ENCODE measurements around the gene PLCXD3. TPM values are rescaled to one million over a fixed set of nuclear protein-coding genes. Genes with fewer than 3 reads are reported as not detected.
"Not testable (repeated sequence)": the region's sequence is repeated elsewhere in the genome, so short reads cannot be mapped to it uniquely, and the experiment has no call there.

The PLCXD3 gene
- total RNA-seq, 1 donor from 2014 or later: 0.64 TPM

GRCh38 chr5:41356786-41357185 lies 153.6 kb downstream of the PLCXD3 start:
- DNase-seq (ENCODE audit: low read depth in 2 of 2): no peak

- no peak for DNase-seq (ENCODE audit: low read depth in 2 of 2)
Measured at GRCh38 chr5:41349846-41350245, 160.6 kb downstream of the PLCXD3 start.

- no peak for DNase-seq (ENCODE audit: low read depth in 2 of 2)
Measured at GRCh38 chr5:41347569-41347968, 162.8 kb downstream of the PLCXD3 start.

GRCh38 chr5:41346609-41347008 lies 163.8 kb downstream of the PLCXD3 start:
- no peak for DNase-seq (ENCODE audit: low read depth in 2 of 2)

GRCh38 chr5:41345295-41345694 lies 165.1 kb downstream of the PLCXD3 start:
- DNase-seq (ENCODE audit: low read depth in 2 of 2): no peak

GRCh38 chr5:41339339-41339738 lies 171.1 kb downstream of the PLCXD3 start:
- DNase-seq (ENCODE audit: low read depth in 2 of 2): no peak

- no peak for DNase-seq (ENCODE audit: low read depth in 2 of 2)
Measured at GRCh38 chr5:41338136-41338675, 172.2 kb downstream of the PLCXD3 start.

GRCh38 chr5:41337724-41338123 lies 172.7 kb downstream of the PLCXD3 start:
- DNase-seq (ENCODE audit: low read depth in 2 of 2): no peak

- DNase-seq (ENCODE audit: low read depth in 2 of 2): no peak
Measured at GRCh38 chr5:41337216-41337615, 173.2 kb downstream of the PLCXD3 start.

- no peak for DNase-seq (ENCODE audit: low read depth in 2 of 2)
Measured at GRCh38 chr5:41336471-41336870, 173.9 kb downstream of the PLCXD3 start.

- DNase-seq (ENCODE audit: low read depth in 2 of 2): no peak
Measured at GRCh38 chr5:41335596-41336181, 174.7 kb downstream of the PLCXD3 start.

- no peak for DNase-seq (ENCODE audit: low read depth in 2 of 2)
Measured at GRCh38 chr5:41334758-41335157, 175.6 kb downstream of the PLCXD3 start.

- DNase-seq (ENCODE audit: low read depth in 2 of 2): no peak
Measured at GRCh38 chr5:41334221-41334620, 176.2 kb downstream of the PLCXD3 start.

- no peak for DNase-seq (ENCODE audit: low read depth in 2 of 2)
Measured at GRCh38 chr5:41325074-41325473, 185.3 kb downstream of the PLCXD3 start.

GRCh38 chr5:41322826-41323225 lies 187.6 kb downstream of the PLCXD3 start:
- not testable (repeated sequence) for DNase-seq (ENCODE audit: low read depth in 2 of 2)

- DNase-seq (ENCODE audit: low read depth in 2 of 2): no peak
Measured at GRCh38 chr5:41312478-41313060, 197.8 kb downstream of the PLCXD3 start.

- DNase-seq (ENCODE audit: low read depth in 2 of 2): no peak
Measured at GRCh38 chr5:41312066-41312465, 198.3 kb downstream of the PLCXD3 start.

- no peak for DNase-seq (ENCODE audit: low read depth in 2 of 2)
Measured at GRCh38 chr5:41309275-41309674, 201.1 kb downstream of the PLCXD3 start.

- DNase-seq (ENCODE audit: low read depth in 2 of 2): no peak
Measured at GRCh38 chr5:41306005-41306404, 204.4 kb downstream of the PLCXD3 start.

- no peak for DNase-seq (ENCODE audit: low read depth in 2 of 2)
Measured at GRCh38 chr5:41305056-41305455, 205.3 kb downstream of the PLCXD3 start.

- no peak for DNase-seq (ENCODE audit: low read depth in 2 of 2)
Measured at GRCh38 chr5:41296066-41296465, 214.3 kb downstream of the PLCXD3 start.

GRCh38 chr5:41291323-41291722 lies 219.1 kb downstream of the PLCXD3 start:
- DNase-seq (ENCODE audit: low read depth in 2 of 2): no peak

GRCh38 chr5:41290810-41291209 lies 219.6 kb downstream of the PLCXD3 start:
- no peak for DNase-seq (ENCODE audit: low read depth in 2 of 2)

All from dermis microvascular lymphatic vessel endothelial cell (primary cell).